ENCODE measurements around the gene HS2ST1.

Gene HS2ST1

GRCh38 chr1:87156124-87156523, 241.7 kb downstream of the HS2ST1 start:
- H3K9me3 ChIP-seq (ENCODE audit: insufficient read depth, low read depth, low read length) = no peaks in the 10 kb centered on the region
- H3K27me3 ChIP-seq (ENCODE audit: insufficient read depth, low read length, poor library complexity, severe bottlenecking) = no peaks in the 10 kb centered on the region
- H3F3A ChIP-seq (ENCODE audit: low read depth) = no peaks in the 10 kb centered on the region
- no peak overlapping the region for H3K9ac ChIP-seq (ENCODE audit: low read depth, low read length, poor library complexity, severe bottlenecking)
- H3K4me2 ChIP-seq (ENCODE audit: low read depth, low read length, poor library complexity, severe bottlenecking) = no peak overlapping the region
- no peaks in the 10 kb centered on the region for H4K20me1 ChIP-seq (ENCODE audit: insufficient read depth, low read length, poor library complexity, severe bottlenecking)
- no peaks in the 10 kb centered on the region for H3K36me3 ChIP-seq (ENCODE audit: insufficient read depth, low read length)
- no peak overlapping the region for H2AFZ ChIP-seq (ENCODE audit: low read length)
- no peak overlapping the region for H3K4me3 ChIP-seq (ENCODE audit: low read length, poor library complexity, severe bottlenecking)
- no peaks in the 10 kb centered on the region for H3K79me2 ChIP-seq (ENCODE audit: insufficient read depth, low read length)
- TF ChIP-seq CTCF (conservative IDR thresholded peaks at IDR 0.05; ENCODE audit: low read length) (no peak), EZH2phosphoT487 (IDR thresholded peaks at IDR 0.05; ENCODE audit: borderline replicate concordance) (no peak)
- no peaks in the 10 kb centered on the region for H3K9me2 ChIP-seq (replicated peaks; ENCODE audit: low read depth, low read length)
- H3K4me1 ChIP-seq (ENCODE audit: insufficient read depth, low read length, poor library complexity, severe bottlenecking) = no peaks in the 10 kb centered on the region

GRCh38 chr1:87159378-87159915, 245.0 kb downstream of the HS2ST1 start:
- Histone ChIP-seq H3K9me2 (replicated peaks; ENCODE audit: low read depth, low read length) (no peaks in the 10 kb centered on the region), H4K20me1 (ENCODE audit: insufficient read depth, low read length, poor library complexity, severe bottlenecking) (no peaks in the 10 kb centered on the region), H3F3A (ENCODE audit: low read depth) (no peaks in the 10 kb centered on the region), H3K79me2 (ENCODE audit: insufficient read depth, low read length) (no peaks in the 10 kb centered on the region), H3K27me3 (ENCODE audit: insufficient read depth, low read length, poor library complexity, severe bottlenecking) (no peaks in the 10 kb centered on the region), H3K9ac (ENCODE audit: low read depth, low read length, poor library complexity, severe bottlenecking) (no peak overlapping the region), H2AFZ (ENCODE audit: low read length) (no peak overlapping the region), H3K4me2 (ENCODE audit: low read depth, low read length, poor library complexity, severe bottlenecking) (no peak overlapping the region), H3K4me3 (ENCODE audit: low read length, poor library complexity, severe bottlenecking) (no peak overlapping the region), H3K9me3 (ENCODE audit: insufficient read depth, low read depth, low read length) (no peaks in the 10 kb centered on the region), H3K4me1 (ENCODE audit: insufficient read depth, low read length, poor library complexity, severe bottlenecking) (no peaks in the 10 kb centered on the region), H3K36me3 (ENCODE audit: insufficient read depth, low read length) (no peaks in the 10 kb centered on the region)
- TF ChIP-seq CTCF (conservative IDR thresholded peaks at IDR 0.05; ENCODE audit: low read length) = no peak
- TF ChIP-seq EZH2phosphoT487 (IDR thresholded peaks at IDR 0.05; ENCODE audit: borderline replicate concordance) = no peak
